Upper lobe of right lung (tissue), 1 donor: ENCODE measurements around the gene ARVCF. TPM values are rescaled to one million over a fixed set of nuclear protein-coding genes. Genes with fewer than 3 reads are reported as not detected.
A peak's percentile ranks its signal among the peaks of the same experiment; 100 is the strongest.

ENCODE experiments used
- ATAC-seq: fragments of 200-7000 bp; cut with Tn5 transposase; one replicate; pipeline ENCODE4 v1.9.1; 2020; ENCODE audit warnings: mild to moderate bottlenecking, moderate library complexity
- DNase-seq: peaks from one replicate; pipeline ENCODE4 v3.0.0-alpha.2; 2020
- H3K27ac ChIP-seq: fragments of 200-600 bp; one replicate; pipeline ENCODE4 v1.8.0; 2022
- H3K27me3 ChIP-seq: fragments of 200-600 bp; one replicate; pipeline ENCODE4 v1.8.0; 2022; ENCODE audit warnings: mild to moderate bottlenecking
- H3K36me3 ChIP-seq: fragments of 200-600 bp; one replicate; pipeline ENCODE4 v1.8.0; 2022
- H3K4me1 ChIP-seq: fragments of 200-600 bp; one replicate; pipeline ENCODE4 v1.8.0; 2022
- H3K4me3 ChIP-seq: fragments of 200-600 bp; one replicate; pipeline ENCODE4 v1.8.0; 2022; ENCODE audit warnings: mild to moderate bottlenecking
- H3K9me3 ChIP-seq: fragments of 200-600 bp; one replicate; pipeline ENCODE4 v1.8.0; 2022
- intact Hi-C: fragments of 100-400 bp; cut with DNase I; formaldehyde crosslinking; loops from one replicate; pipeline ENCODE4 v1.11.0; 2022
- total RNA-seq: library from RNA; stranded (reverse); fragmentation: NEBNext Ultra II Directional; extraction: Animal tissue kit (Norgen Biotek cat#: 25700); gene quantifications from one replicate; pipeline ENCODE4 v1.2.1, GENCODE V29; 2021
- TF ChIP-seq, protein P1 (sequence below): fragments of 200-600 bp; IDR thresholded peaks from one replicate; pipeline ENCODE4 v1.8.0; 2022; ENCODE audit warnings: antibody characterized with exemption
- donor health status: DM: no; HTN: yes; CAD: no; lungs with severe emphysema.

Gene ARVCF
- total RNA-seq, 1 donor from 2014 or later = 25.4 TPM

DNA sequence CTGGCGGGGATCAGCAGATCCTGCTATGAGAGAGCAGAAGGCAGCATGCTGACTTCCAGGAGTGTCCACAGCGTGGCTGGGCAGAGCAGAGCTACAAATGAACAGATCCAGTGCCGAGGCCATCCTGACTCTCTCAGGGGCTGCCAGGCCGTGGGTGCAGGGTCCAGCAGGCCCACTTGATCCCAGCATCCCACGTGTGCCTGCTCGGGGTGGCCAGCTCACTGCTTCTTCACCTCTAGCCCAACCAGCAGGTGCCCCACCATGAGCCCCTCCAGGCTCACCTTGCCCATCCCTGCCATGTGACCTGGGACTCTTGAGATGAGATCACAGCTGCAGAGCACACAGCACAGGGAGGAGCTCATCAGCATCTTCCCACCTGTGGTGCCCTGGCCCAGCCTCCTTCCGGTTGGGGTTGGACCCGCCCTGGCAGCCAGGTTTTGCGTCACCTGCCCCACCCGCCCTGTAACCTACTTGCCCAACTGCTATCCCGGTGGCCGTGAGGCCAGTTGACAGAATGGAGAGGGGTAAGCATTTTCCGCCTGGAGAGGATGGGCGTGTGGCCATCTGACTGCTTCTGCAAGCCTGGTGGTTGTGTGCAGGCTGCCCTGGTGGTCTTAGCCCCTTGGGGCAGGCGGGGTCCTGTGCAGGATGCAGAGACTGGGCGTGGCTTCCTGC is 15.2 kb upstream of the ARVCF start:
- intact Hi-C loops = no loop called here

DNA sequence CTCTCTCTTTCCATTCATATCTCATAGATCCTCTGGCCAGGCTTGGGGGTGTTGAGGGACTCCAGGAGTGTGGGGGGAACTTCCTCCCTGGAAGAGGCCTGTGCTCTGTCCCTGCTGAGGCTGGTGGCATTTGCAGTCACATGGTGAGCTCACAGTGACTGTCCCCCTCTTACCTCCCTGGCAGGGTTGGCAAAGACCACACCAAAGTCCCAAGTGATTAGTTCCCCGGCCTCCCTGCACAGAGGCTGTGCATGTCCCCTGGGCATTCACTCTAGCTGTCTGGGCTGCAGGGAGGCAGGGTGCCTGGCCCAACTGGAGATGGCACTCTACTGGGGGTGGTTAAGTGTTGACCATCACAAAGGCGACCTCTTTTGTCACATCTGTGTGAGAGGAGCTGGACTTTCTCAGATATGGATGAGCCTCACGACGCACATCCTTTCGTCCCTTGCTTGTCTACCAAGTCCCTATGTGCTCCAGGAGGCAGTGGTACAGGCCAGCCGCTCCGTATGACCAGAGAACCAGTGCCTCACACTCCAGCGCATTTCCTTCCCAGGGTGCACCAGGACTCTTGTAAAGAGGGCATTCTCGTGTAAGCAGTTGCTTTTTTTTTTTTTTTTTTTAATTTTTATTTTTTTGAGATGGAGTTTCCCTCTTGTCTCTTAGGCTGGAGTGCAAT is 13.1 kb upstream of the ARVCF start:
- Histone ChIP-seq H3K27me3 (no peaks in the 10 kb centered on the region), H3K36me3 (peaks cover 4% of the 10 kb centered on the region), H3K4me3 (no peak overlapping the region), H3K9me3 (no peaks in the 10 kb centered on the region), H3K4me1 (peaks cover 10% of the 10 kb centered on the region), H3K27ac (no peak overlapping the region)
- no peak for ATAC-seq
- TF ChIP-seq, protein P1, sequence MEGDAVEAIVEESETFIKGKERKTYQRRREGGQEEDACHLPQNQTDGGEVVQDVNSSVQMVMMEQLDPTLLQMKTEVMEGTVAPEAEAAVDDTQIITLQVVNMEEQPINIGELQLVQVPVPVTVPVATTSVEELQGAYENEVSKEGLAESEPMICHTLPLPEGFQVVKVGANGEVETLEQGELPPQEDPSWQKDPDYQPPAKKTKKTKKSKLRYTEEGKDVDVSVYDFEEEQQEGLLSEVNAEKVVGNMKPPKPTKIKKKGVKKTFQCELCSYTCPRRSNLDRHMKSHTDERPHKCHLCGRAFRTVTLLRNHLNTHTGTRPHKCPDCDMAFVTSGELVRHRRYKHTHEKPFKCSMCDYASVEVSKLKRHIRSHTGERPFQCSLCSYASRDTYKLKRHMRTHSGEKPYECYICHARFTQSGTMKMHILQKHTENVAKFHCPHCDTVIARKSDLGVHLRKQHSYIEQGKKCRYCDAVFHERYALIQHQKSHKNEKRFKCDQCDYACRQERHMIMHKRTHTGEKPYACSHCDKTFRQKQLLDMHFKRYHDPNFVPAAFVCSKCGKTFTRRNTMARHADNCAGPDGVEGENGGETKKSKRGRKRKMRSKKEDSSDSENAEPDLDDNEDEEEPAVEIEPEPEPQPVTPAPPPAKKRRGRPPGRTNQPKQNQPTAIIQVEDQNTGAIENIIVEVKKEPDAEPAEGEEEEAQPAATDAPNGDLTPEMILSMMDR = no peak
- DNase-seq = no peak
- intact Hi-C loops = no loop called here

More for the DNA sequence above, 15.2 kb upstream of the ARVCF start:
- H3K4me3 ChIP-seq = no peak overlapping the region
- no peak for DNase-seq
- H3K9me3 ChIP-seq = no peaks in the 10 kb centered on the region
- no peak overlapping the region for H3K27ac ChIP-seq
- H3K27me3 ChIP-seq = no peaks in the 10 kb centered on the region
- TF ChIP-seq, protein P1 = no peak
- H3K36me3 ChIP-seq = peaks cover 10% of the 10 kb centered on the region
- peaks cover 10% of the 10 kb centered on the region for H3K4me1 ChIP-seq
- peak; percentile 7 for ATAC-seq

- no peak overlapping the region for H3K4me3 ChIP-seq
- DNase-seq (no peak), ATAC-seq (no peak)
- H3K9me3 ChIP-seq = no peaks in the 10 kb centered on the region
- no peaks in the 10 kb centered on the region for H3K27me3 ChIP-seq
- intact Hi-C loops = no loop called here
- peaks cover 9% of the 10 kb centered on the region for H3K36me3 ChIP-seq
- peaks cover 10% of the 10 kb centered on the region for H3K4me1 ChIP-seq
- TF ChIP-seq, protein P1 = no peak
- H3K27ac ChIP-seq = no peak overlapping the region
Observed at GRCh38 chr22:20028855-20029549, 12.4 kb upstream of the ARVCF start.

DNA sequence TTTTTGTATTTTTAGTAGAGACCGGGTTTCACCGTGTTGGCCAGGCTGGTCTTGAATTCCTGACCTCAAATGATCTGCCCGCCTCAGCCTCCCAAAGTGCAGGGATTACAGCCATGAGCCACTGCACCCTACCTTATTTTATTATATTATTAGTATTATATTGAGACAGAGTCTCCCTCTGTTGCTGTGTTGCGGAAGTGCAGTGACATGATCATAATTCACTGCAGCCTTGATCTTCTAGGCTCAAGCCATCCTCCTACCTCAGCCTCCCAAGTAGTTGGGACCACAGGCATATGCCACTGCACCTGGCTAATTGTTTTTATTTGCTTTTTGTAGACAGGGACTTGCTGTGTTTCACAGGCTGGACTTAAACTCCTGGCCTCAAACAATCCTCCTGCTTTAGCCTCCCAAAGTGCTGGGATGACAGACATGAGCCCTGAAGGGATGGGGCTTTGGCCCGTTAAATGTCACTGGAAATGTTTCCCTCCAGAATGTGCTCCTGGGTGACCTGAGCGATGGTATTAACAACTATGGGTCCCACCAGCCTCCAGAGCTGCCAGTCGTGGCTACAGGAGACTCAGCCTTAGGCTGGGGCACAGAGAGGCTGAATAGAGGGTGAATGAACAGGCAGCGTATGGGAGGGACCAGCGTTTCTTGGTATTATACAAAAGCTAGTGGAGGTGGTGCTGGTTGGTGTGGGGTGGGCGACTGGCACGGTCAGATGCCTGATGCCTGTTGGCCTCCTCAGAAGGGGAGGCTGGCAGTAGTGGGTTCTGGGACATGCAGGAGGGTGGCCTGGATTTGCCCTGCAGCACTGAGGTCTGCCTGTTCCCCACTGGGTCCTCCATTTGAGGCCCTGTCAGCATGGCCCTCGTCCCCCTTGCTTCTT is 11.6 kb upstream of the ARVCF start:
- Histone ChIP-seq H3K9me3 (no peaks in the 10 kb centered on the region), H3K27ac (no peak overlapping the region), H3K4me3 (no peak overlapping the region), H3K36me3 (peaks cover 9% of the 10 kb centered on the region), H3K4me1 (peaks cover 9% of the 10 kb centered on the region), H3K27me3 (no peaks in the 10 kb centered on the region)
- TF ChIP-seq, protein P1 = peak; percentile 13
- ATAC-seq (no peak), DNase-seq (no peak)
- intact Hi-C loops = no loop called here

GRCh38 chr22:20026996-20027601 is 10.5 kb upstream of the ARVCF start:
- peaks cover 8% of the 10 kb centered on the region for H3K4me1 ChIP-seq
- DNase-seq = no peak
- intact Hi-C loops = no loop called here
- peaks cover 7% of the 10 kb centered on the region for H3K36me3 ChIP-seq
- H3K27me3 ChIP-seq = no peaks in the 10 kb centered on the region
- H3K4me3 ChIP-seq = no peak overlapping the region
- TF ChIP-seq, protein P1 = no peak
- no peak for ATAC-seq
- H3K27ac ChIP-seq = no peak overlapping the region
- H3K9me3 ChIP-seq = no peaks in the 10 kb centered on the region
